Measurements from ENCODE around the gene MPL.

DNA sequence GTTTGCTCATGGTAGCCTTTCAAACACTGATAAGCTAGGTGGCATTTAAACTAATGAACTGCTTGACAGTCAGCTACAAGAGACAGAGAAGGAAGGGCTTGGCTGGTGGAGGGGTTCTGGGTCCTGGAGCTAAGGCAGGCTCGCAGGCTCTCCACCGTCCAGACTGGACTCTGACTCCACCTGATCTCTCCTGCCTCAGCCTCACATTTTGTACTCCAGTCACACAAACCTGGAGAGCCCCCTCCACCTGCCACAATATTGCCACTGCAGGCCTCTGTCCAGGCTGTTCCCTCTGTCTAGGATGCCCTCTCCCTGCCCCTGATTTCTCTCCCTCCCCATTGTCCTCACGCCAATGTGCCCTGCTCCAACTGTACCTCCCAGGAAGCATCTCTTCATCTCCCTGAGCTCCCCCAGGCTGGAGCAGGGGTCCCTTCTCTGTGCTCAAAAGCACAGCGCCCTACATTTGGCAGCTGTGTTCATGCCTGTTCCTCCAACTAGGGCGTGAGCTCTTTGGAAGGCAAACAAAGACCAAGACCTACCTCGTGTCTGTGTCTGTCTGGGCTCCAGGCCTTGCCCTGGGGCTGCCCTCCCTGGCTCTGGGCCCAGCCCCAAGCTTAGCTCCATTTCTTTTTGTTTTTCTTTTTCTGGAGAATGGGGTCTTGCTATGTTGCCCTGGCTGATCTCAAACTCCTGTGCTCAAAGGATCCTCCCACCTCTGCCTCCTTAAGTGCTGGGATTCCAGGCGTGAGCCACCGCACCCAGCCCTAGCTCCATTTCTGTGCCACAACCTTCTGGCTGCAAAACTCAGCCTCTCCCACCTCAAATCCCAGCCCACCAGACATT lies 33.9 kb upstream of the MPL start:
- TF ChIP-seq, protein P1, sequence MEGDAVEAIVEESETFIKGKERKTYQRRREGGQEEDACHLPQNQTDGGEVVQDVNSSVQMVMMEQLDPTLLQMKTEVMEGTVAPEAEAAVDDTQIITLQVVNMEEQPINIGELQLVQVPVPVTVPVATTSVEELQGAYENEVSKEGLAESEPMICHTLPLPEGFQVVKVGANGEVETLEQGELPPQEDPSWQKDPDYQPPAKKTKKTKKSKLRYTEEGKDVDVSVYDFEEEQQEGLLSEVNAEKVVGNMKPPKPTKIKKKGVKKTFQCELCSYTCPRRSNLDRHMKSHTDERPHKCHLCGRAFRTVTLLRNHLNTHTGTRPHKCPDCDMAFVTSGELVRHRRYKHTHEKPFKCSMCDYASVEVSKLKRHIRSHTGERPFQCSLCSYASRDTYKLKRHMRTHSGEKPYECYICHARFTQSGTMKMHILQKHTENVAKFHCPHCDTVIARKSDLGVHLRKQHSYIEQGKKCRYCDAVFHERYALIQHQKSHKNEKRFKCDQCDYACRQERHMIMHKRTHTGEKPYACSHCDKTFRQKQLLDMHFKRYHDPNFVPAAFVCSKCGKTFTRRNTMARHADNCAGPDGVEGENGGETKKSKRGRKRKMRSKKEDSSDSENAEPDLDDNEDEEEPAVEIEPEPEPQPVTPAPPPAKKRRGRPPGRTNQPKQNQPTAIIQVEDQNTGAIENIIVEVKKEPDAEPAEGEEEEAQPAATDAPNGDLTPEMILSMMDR (IDR thresholded peaks at IDR 0.05), result no peak
- TF ChIP-seq POLR2AphosphoS5 (IDR thresholded peaks at IDR 0.05), result no peak
- no peak for TF ChIP-seq POLR2A (IDR thresholded peaks at IDR 0.05)
